ENCODE data around the gene LIMCH1. TPM values are rescaled to one million over a fixed set of nuclear protein-coding genes. Genes with fewer than 3 reads are reported as not detected.
"Not testable (repeated sequence)": the region's sequence is repeated elsewhere in the genome, so short reads cannot be mapped to it uniquely, and the experiment has no call there.

LIMCH1 gene, protein sequence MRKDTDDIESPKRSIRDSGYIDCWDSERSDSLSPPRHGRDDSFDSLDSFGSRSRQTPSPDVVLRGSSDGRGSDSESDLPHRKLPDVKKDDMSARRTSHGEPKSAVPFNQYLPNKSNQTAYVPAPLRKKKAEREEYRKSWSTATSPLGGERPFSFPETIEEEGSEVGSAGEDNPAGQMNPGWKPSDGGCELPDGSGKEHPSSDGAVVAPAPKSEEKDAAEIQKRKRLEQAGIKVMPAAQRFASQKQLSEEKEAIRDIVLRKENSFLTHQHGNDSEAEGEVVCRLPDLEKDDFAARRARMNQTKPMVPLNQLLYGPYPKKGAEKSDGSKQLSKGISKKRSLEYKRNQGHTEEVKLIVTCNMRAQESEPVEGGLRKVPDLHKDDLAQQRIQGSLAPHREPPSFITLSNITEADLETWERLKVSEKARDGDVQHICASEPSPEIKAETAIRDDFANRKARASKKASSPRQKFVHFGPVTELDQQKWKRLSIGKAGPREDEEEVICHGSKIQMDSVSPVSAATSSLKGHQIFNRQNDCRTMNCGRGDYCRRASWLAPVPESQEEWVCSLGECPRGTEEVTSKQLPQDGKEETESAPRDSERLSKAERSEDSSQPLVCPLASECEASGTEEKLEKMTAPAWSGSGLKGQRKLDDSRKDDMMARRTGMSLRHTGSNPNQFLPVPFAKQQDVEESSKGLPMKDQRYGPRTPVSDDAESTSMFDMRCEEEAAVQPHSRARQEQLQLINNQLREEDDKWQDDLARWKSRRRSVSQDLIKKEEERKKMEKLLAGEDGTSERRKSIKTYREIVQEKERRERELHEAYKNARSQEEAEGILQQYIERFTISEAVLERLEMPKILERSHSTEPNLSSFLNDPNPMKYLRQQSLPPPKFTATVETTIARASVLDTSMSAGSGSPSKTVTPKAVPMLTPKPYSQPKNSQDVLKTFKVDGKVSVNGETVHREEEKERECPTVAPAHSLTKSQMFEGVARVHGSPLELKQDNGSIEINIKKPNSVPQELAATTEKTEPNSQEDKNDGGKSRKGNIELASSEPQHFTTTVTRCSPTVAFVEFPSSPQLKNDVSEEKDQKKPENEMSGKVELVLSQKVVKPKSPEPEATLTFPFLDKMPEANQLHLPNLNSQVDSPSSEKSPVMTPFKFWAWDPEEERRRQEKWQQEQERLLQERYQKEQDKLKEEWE (N-terminal part only)
- not detected for total RNA-seq

DNA sequence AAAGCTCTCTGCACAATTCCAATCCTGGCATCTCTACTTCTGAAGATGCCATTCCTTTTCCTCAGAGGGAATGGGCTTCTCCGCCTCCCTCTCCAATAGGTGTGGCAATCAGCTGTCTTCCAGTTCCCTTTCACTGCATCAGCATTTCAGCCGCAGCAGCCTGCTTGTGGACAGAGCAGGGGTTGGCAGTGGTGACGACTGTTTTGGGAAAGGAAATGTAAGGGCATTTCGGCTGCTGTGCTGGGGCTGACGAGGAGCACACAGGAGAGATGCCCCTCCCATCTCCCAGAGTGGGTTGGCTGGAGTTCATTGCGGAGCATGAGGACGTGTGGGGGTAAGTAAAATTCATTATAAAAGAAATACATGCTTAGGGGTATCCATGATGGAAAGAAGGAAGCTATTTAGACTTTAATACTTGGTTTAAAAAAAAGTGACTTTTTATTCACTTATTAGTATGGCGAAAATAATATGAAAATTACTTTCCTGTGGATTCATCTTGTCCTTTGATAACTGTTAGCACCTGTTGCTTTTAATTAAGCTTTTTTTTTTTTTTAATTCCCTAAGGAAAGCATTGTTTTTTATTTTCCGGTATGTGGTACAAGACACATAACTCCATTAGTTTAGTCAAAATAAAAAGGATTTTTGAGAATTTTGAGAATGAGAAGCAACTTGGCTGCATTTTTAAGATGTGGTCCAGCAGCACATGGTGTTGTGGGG is at the start of gene LIMCH1:
Gene LIMCH1 (plus strand): TSS at position 141 of the 717 bp plus-strand sequence. CDS start 67,839 bp downstream, outside the sequence.
- ATAC-seq (no peak), DNase-seq (no peak)
- Mint-ChIP-seq H3K4me3 (no peak within 1 kb of the TSS), H3K36me3 (ENCODE audit: low read depth) (no peaks in the 10 kb centered on the region), H3K27ac (no peak within 1 kb of the TSS), H3K4me1 (no peaks in the 10 kb centered on the region), H3K9me3 (ENCODE audit: low read depth) (peaks cover 3% of the 10 kb centered on the region), H3K27me3 (peaks cover 4% of the 10 kb centered on the region)
- ChIA-PET CTCF (interaction anchor here (0.6 kb wide), 1 partner anchor 555 kb away, joined by 4 read pairs; no protein-coding TSS in a partner anchor), POLR2A (no interaction called here)
- intact Hi-C loops (cut with DNase I, micrococcal nuclease) = no loop called here

DNA sequence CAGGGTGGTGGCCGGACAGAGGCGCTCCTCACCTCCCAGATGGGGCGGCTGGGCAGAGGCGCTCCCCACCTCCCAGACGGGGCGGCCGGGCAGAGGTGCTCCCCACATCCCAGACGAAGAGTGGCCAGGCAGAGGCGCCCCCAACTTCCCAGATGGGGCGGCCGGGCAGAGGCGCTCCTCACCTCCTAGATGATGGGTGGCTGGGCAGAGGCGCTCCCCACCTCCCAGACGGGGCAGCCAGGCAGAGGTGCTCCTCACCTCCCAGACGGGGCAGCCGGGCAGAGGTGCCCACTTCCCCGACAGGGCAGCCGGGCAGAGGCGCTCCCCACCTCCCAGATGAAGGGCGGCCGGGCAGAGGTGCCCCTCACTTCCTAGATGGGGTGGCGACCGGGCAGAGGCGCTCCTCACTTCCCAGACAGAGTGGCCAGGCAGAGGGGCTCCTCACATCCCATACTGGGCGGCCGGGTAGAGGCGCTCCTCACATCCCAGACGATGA is 46.8 kb upstream of the LIMCH1 start:
- H3K4me3 Mint-ChIP-seq; H3K36me3 Mint-ChIP-seq (ENCODE audit: low read depth); DNase-seq; H3K9me3 Mint-ChIP-seq (ENCODE audit: low read depth); POLR2A ChIA-PET; H3K27me3 Mint-ChIP-seq; H3K27ac Mint-ChIP-seq; intact Hi-C loops (cut with DNase I, micrococcal nuclease); H3K4me1 Mint-ChIP-seq; ATAC-seq; CTCF ChIA-PET: not testable (repeated sequence)

DNA sequence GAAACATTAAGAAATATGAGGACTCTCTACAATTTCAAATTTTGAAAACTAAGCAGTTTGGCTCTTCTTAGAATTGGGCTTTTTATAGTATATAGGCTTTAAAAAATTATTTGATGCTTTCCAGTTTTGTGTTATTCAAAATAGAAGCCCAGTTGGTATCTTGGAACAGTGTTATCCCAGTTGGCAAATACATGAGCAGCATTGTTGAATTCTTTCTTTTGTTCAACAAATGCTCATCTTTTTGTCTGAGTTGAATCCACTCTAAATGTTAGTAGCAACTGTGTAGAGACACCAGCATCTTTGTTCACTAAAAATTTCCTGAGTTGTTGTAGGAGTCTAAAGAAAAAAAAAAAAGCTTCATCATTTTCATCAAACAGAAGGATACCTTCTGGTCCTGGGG is 41.0 kb upstream of the LIMCH1 start:
- H3K27ac Mint-ChIP-seq = no peak overlapping the region
- no peak for DNase-seq
- no peaks in the 10 kb centered on the region for H3K4me1 Mint-ChIP-seq
- H3K36me3 Mint-ChIP-seq (ENCODE audit: low read depth) = no peaks in the 10 kb centered on the region
- H3K27me3 Mint-ChIP-seq = no peaks in the 10 kb centered on the region
- intact Hi-C loops (cut with DNase I, micrococcal nuclease) = no loop called here
- CTCF ChIA-PET = interaction anchor here (0.5 to 0.8 kb wide), 2 partner anchors 21 to 659 kb away, joined by 3 read pairs; no protein-coding TSS in a partner anchor
- H3K4me3 Mint-ChIP-seq = no peak overlapping the region
- no peaks in the 10 kb centered on the region for H3K9me3 Mint-ChIP-seq (ENCODE audit: low read depth)
- no peak for ATAC-seq
- POLR2A ChIA-PET = no interaction called here

DNA sequence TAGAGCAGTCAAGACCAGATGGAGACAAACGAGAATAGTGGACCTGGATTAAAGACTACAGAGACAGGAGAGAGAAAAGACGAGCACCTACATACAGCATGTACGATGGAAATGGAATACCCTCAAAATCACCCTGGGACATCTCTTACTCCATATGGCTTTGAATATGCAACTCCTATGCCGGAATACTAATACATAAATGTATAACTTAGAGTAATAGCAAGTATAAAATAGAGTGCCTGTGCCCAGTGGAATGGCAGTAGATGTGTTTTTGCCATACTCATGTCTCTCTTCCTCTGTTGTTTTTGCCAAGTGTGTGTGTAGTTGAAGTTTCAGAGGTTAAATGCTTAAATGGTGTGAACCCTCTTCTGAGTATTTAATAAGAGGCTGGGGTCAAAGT is 39.8 kb upstream of the LIMCH1 start:
- Mint-ChIP-seq H3K27ac (no peak overlapping the region), H3K4me3 (no peak overlapping the region), H3K4me1 (no peaks in the 10 kb centered on the region), H3K9me3 (ENCODE audit: low read depth) (no peaks in the 10 kb centered on the region), H3K27me3 (no peaks in the 10 kb centered on the region), H3K36me3 (ENCODE audit: low read depth) (no peaks in the 10 kb centered on the region)
- ChIA-PET POLR2A (no interaction called here), CTCF (no interaction called here)
- intact Hi-C loops (cut with DNase I, micrococcal nuclease) = no loop called here
- DNase-seq (no peak), ATAC-seq (no peak)

DNA sequence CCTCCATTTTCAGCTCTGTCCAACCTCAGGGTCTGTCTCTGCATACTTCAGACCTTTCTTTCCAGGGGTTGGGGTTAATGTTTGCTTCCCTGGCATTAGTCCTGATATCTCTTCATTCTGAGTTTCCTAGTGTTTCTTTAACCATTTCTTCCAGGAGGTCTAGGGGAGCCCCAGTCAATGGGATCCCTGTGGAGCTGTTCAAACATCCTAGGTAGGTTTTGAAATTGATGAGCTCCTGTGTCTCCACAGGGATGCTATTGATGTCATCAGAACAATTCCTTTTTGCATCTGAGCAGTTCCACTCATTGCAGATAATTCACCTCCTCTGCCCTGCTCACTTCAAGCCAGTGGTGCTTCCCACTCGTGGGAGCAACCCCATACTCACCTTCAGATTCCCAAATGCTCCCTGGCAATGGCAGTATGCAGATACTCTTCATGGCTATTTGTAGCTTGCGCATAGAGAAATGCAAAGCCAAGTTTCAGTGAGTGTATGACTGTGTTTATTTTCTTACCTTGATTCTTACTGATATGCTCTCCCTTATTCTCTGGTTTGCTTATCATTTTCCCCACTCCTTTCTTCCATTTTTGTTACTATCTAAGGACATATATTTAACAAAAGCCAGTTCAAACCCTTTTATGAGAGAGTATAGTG is 33.7 kb upstream of the LIMCH1 start:
- Mint-ChIP-seq H3K27ac (no peak overlapping the region), H3K4me1 (no peaks in the 10 kb centered on the region), H3K27me3 (peaks cover 4% of the 10 kb centered on the region), H3K36me3 (ENCODE audit: low read depth) (no peaks in the 10 kb centered on the region), H3K4me3 (no peak overlapping the region), H3K9me3 (ENCODE audit: low read depth) (no peaks in the 10 kb centered on the region)
- intact Hi-C loops (cut with DNase I, micrococcal nuclease) = no loop called here
- no peak for DNase-seq
- ChIA-PET CTCF (no interaction called here), POLR2A (no interaction called here)
- ATAC-seq = no peak

DNA sequence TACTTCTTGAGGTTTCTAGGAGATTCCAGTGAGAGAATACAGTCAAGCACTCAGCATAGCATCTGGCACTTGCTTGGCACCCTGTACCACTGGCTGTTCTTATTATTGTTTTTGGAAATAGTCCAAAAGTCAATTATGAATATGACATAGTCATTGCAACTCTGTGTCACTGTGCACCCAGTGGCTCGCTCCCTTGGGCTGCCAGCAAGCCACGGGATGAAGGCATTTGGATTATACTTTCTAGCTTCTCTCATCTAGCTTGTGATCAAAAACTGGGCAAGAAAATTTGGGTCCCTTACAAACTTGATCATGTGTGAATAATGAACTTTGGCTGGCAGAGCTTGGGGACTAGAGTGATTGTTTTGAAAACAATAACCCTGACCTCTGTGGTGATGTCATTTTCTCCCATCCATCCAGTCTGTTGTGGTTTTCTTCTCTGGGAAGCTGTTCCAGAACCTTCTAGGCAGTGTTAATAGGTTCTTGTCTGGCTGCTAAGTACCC is 32.7 kb upstream of the LIMCH1 start:
- intact Hi-C loops (cut with DNase I, micrococcal nuclease) = no loop called here
- no peaks in the 10 kb centered on the region for H3K36me3 Mint-ChIP-seq (ENCODE audit: low read depth)
- H3K27me3 Mint-ChIP-seq = peaks cover 4% of the 10 kb centered on the region
- H3K4me3 Mint-ChIP-seq = no peak overlapping the region
- no peak overlapping the region for H3K27ac Mint-ChIP-seq
- no peak for DNase-seq
- CTCF ChIA-PET = no interaction called here
- ATAC-seq = no peak
- POLR2A ChIA-PET = no interaction called here
- H3K4me1 Mint-ChIP-seq = no peaks in the 10 kb centered on the region
- no peaks in the 10 kb centered on the region for H3K9me3 Mint-ChIP-seq (ENCODE audit: low read depth)

DNA sequence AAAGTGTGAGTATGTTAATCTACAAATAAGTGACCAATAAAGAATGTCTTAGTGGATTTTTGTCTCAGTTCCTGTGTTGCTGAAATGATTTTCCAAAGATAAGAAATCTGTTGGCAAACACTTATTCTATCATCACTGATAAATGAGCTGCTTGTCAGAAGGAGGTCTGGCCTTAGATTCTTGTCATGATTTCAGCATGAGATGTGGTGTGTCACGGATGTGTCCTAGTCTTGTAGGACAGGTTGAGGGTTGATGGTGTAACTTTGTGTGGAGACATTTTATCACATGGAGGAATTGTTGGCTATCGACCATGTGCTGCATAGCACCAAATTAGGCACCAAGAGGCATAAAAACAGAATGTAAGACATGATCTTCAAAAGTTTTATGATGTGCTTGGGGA is 31.8 kb upstream of the LIMCH1 start:
- intact Hi-C loops (cut with DNase I, micrococcal nuclease) = no loop called here
- no peaks in the 10 kb centered on the region for H3K36me3 Mint-ChIP-seq (ENCODE audit: low read depth)

DNA sequence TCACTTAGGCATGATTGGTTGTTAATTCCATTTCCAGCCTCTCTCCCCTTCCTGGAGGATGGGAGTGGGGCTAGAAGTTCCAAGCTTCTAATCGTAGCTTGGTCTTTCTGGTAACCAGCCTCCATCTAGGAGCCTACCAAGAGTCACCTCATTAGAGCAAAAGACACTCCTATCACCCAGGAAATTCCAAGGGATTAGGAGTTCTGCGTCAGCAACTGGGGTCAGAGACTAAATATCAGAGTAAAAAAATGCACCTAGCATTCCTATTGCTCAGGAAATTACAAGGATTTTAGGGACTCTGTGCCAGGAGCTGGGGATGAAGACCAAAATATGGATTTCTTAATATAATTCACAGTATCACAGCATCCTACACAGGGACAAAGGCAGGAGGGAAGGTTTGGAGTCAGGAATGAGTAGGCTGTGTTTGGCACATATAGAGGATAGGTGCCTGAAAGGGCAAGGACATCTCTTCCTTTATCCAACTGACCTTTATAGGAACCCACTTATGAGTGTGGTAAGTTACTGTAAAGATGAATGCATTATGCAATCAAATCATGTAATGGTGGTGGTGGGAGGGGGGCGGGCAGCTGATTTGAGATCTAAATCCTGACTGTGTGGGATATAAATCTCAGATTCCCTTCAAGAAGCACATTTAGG is 30.5 kb upstream of the LIMCH1 start:
- H3K9me3 Mint-ChIP-seq (ENCODE audit: low read depth) = no peaks in the 10 kb centered on the region
- H3K27ac Mint-ChIP-seq = no peak overlapping the region
- no peak overlapping the region for H3K4me3 Mint-ChIP-seq
- no peaks in the 10 kb centered on the region for H3K4me1 Mint-ChIP-seq
- no peak for DNase-seq
- intact Hi-C loops (cut with DNase I, micrococcal nuclease) = no loop called here
- no peaks in the 10 kb centered on the region for H3K36me3 Mint-ChIP-seq (ENCODE audit: low read depth)
- ChIA-PET POLR2A (no interaction called here), CTCF (no interaction called here)
- H3K27me3 Mint-ChIP-seq = peaks cover 4% of the 10 kb centered on the region
- ATAC-seq = no peak

More for the DNA sequence above, 31.8 kb upstream of the LIMCH1 start:
- Mint-ChIP-seq H3K4me1 (no peaks in the 10 kb centered on the region), H3K27ac (no peak overlapping the region), H3K9me3 (ENCODE audit: low read depth) (no peaks in the 10 kb centered on the region), H3K4me3 (no peak overlapping the region), H3K27me3 (peaks cover 4% of the 10 kb centered on the region)
- CTCF ChIA-PET = no interaction called here
- POLR2A ChIA-PET = no interaction called here
- ATAC-seq (no peak), DNase-seq (no peak)

DNA sequence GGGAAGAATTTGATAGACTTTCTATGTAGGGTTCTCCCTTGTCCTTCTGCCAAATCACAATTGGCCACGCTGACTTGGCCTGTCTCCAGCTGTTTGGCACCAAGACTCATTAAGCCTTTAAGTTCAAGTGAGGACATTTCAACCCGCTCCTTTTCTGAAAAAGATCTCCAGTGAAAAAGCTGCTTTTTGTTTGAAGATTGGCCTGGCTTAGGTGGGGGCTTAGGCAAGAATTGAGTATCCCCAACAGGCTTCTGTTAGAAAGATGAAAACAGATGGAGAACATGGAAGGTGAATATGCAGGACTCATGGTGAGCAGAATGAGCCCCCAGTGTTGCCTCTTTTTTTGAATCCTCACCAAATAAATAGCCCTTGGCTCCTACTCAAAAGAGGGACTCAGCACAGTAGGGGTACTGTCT is 28.5 kb upstream of the LIMCH1 start:
- H3K4me3 Mint-ChIP-seq = no peak overlapping the region
- CTCF ChIA-PET = no interaction called here
- H3K36me3 Mint-ChIP-seq (ENCODE audit: low read depth) = no peaks in the 10 kb centered on the region
- peaks cover 4% of the 10 kb centered on the region for H3K27me3 Mint-ChIP-seq
- no peaks in the 10 kb centered on the region for H3K9me3 Mint-ChIP-seq (ENCODE audit: low read depth)
- no peaks in the 10 kb centered on the region for H3K4me1 Mint-ChIP-seq
- ATAC-seq (no peak), DNase-seq (no peak)
- intact Hi-C loops (cut with DNase I, micrococcal nuclease) = no loop called here
- H3K27ac Mint-ChIP-seq = no peak overlapping the region
- POLR2A ChIA-PET = no interaction called here

DNA sequence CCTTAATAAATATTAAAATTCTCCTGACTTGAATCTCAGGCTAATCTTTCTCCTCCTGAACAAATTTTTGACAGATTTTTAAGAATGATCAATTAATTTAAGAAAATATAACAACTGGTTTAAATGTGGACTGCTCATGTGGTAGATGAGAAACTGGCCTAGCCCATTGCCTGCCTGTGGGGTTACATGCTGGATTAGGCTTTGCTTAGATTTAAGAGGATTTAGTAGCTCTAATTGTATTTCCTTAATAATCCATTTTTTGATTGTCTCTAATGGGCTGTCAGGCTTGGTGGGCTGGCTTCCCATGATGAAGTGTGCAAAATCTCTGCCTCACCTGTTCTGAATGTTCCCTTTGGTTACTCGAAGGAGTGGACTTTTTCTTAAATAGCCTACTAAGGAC is 27.8 kb upstream of the LIMCH1 start:
- Mint-ChIP-seq H3K27ac (no peak overlapping the region), H3K36me3 (ENCODE audit: low read depth) (no peaks in the 10 kb centered on the region), H3K4me3 (no peak overlapping the region), H3K9me3 (ENCODE audit: low read depth) (no peaks in the 10 kb centered on the region), H3K4me1 (no peaks in the 10 kb centered on the region), H3K27me3 (peaks cover 4% of the 10 kb centered on the region)
- ATAC-seq = no peak
- ChIA-PET CTCF (interaction anchor here (0.6 kb wide), 1 partner anchor 38 kb away, joined by 3 read pairs; no protein-coding TSS in a partner anchor), POLR2A (no interaction called here)
- intact Hi-C loops (cut with DNase I, micrococcal nuclease) = no loop called here
- no peak for DNase-seq
